Endothelial cell of hepatic sinusoid (primary cell): Measurements from ENCODE around the gene CHRNA4.
"Not testable (repeated sequence)": the region's sequence is repeated elsewhere in the genome, so short reads cannot be mapped to it uniquely, and the experiment has no call there.

Experiments
- in situ Hi-C: cut with HindIII; loops from 2 replicates; pipeline ENCODE4 v1.10.0; 2017; ENCODE audit warnings: low sequenced_read_pairs

Gene CHRNA4

GRCh38 chr20:63351811-63352591, 9.1 kb downstream of the CHRNA4 start:
- in situ Hi-C loops, result no loop called here

DNA sequence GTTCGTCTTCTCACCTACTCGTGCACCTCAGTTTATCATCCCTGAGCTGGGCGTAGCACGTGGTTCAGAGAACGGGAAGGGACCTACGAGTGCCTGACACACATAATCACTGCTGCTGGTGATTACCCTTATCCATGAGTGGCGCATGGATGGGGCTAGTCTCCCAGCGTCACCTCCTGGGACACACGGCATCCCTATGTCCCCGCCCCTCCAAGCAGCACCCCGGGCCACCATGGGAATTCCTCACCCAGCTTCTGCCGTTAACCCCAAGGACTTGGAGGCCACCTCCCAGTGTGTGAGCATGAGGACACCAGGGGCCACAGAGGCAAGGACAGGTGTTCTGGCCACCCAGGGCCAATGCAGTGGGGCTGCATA, 9.8 kb downstream of the CHRNA4 start:
- in situ Hi-C loops, result no loop called here

- in situ Hi-C loops, result no loop called here
These were observed 10.4 kb downstream of the CHRNA4 start for GRCh38 chr20:63350597-63351325.

DNA sequence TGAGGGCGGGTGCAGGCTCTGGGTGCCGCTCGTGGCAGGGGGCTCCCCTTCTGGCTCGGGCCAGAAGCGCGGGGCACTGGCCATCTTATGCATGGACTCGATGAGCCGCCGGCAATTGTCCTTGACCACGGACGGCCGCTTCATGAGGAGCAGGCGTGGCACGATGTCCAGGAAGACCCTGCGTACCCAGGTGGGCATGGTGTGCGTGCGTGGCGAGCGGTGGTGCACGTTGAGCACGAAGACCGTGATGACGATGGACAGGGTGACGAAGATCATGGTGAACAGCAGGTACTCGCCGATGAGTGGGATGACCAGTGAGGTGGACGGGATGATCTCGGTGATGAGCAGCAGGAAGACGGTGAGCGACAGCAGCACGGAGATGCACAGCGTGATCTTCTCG, 11.0 kb downstream of the CHRNA4 start:
- in situ Hi-C loops, result no loop called here

DNA sequence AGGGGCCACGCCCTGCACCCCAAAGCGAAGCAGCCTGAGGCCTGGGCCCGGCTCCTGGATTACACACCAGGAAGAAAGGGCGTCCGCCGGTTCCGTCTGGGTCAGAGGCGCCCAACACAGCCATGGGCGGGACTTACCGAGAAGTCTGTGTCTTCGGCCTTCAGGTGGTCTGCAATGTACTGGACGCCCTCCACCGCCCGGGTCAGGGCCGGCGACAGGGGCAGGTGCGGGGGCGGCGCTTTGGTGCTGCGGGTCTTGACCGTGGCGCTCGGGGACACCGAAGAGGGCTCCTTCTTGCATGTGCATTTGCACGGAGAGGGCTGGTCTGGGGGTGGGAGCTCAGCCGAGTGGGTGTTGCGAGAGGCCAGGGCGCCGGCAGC, 11.6 kb downstream of the CHRNA4 start:
- in situ Hi-C loops, result no loop called here

DNA sequence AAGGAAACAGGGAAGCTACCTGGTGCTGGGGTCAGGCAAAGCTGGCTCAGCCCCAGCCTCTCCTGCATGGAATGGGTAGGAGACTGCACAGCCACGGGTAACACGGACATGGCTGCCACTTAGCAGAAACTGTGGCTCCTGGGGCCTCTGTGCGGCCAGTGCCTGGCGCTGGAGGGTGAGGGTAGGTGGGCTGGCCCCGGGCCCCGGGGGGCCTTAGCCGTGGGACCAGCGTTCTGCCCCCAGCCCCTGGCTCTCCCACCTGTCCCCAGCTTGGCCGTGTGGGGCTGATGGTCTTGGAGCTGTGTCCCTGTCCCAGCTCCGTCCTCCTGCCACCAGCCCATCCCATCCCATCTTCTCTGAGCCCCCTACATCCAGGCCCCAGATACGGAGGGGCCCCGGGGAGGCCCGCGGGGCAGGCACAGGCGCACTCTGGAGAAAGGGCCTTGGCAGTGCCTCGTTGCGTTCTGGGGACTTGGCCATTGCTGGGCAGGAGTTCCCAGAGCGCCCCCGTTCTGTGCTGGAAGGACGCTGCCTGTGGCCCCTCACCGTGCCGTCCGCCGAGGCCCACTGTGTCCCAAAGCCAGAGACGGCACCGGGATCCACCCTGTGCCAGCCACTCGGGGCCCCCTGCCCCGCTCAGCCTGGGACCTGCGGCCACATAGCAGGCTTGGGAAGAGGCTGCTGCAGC, 12.2 kb downstream of the CHRNA4 start:
- in situ Hi-C loops, result no loop called here

DNA sequence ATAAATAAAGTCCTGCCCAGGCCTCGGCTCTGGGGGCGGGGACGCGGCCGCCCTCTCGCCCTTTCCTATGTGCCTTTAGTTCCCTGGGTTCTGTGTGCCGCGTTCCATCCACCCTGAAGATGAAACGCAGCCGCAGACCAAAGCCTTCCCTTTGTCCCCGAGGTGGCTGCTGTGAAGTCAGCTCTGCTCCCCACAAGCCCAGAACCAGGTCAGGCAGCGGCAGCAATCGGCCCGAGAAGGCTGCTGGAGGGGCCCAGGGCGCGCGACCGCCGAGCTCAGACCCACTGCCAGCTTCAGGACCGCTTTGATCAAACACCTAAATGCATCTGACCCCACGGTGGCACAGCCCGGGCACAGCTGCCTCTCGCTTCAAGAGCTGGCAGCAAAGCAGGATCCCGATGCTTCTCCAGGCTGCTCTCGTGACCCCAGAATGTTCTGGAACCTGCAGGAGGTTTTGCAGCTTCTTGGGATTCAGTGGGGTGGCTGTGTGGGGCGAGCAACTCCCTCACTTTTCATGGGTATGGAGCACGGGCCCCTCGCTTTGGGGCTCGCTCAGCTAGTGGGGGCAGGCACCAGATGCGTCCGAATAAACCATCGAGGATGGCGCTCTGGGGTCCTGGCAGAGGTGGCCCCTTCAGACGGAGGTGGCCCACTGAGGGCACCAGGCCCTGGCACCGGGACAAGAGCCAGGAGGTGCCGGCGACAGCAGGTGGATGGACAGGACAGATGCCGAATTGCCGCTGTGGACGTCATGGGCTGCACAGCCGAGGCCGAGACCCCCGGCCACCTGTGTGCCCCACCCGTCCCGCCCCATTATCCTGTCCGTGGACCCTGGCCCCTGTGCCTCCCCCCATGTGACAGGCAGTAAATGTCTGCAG, 13.0 kb downstream of the CHRNA4 start:
- in situ Hi-C loops, result no loop called here

DNA sequence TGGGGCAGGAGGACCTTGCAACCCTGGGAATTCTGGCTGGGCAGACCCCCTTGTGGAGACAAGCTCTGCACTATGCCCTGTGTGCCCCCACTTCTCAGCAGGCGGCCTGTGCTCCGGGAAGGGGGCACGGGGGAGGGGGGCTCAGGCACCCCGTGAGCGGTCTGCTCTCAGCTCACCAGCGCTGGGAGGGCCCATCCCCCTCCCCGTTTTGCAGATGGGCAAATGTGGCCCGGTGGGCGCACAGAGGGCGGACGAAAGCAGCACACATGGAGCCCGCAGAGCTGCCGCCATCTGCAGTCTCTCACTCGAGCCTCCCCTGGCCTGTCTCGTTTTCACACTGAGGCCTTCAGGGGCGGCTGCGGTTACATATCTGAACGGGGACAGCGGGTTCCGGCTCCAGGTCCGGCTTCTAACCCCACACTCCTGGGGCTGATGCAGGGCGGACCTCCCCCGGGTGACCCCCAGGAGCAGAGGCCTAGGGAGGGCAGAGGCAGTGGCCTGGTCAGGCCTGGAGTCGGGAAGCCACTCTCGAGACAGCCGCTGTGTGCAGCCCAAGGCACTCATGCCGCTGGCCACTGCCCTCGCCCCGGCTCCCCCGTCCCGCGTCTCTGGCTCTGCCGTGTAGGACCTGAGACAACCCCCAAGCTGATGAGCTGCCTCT, 13.9 kb downstream of the CHRNA4 start:
- in situ Hi-C loops, result no loop called here

DNA sequence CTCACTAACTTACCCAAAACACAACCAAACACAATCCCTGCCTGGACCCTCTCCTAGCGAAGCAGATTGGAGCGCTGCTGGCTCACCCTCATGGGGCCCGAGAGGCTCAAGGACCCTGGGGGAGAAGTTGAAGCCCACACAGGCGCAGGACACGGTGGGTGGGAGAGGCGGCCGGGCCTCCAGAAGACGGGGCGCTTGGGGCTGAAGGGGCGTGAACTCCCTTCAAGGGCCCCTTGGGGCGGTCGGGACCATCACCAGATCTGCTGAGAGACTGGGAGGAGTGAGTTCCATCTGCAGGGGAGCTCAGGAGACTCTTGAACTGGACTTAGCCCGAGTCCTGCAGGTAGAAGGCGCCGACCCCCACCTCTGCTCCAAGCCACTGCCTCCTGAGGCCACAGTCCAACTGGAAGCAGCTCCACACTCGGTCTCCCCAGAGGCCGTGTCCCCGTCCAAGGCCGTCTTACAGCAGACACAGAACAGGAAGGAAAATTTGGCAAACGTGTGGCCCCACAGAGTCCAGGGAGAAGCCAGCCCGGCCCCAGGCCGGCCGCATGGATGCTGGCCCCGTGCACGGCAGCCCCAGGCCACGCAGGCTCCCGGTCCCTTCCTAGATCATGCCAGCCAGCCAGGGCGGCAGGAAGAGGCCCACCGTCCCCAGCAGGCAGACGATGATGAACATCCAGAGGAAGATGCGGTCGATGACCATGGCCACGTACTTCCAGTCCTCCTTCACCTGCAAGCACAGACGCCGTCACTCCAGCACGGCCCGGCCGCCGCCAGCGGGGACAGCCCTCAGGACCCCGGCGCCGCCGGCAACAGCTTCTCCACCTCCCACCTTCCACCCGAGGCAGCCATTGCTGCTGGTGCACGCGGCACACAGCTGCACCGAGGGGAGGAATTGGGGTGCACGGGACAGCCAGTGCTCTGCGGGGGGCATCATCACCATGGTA, 14.7 kb downstream of the CHRNA4 start:
- in situ Hi-C loops, result no loop called here

- in situ Hi-C loops, result no loop called here
These were observed 15.6 kb downstream of the CHRNA4 start for GRCh38 chr20:63345328-63346100.

GRCh38 chr20:63344616-63345327, 16.4 kb downstream of the CHRNA4 start:
- in situ Hi-C loops, result no loop called here

GRCh38 chr20:63343460-63344445, 17.4 kb downstream of the CHRNA4 start:
- in situ Hi-C loops, result no loop called here

- in situ Hi-C loops, result no loop called here
These were observed 18.3 kb downstream of the CHRNA4 start for GRCh38 chr20:63342561-63343459.

- in situ Hi-C loops, result not testable (repeated sequence)
These were observed 20.9 kb downstream of the CHRNA4 start for GRCh38 chr20:63340158-63340688.
